Dedifferentiated amniotic fluid mesenchymal stem cell (primary cell): ENCODE data around the gene RUNX1.

ENCODE experiments used
- DNase-seq: peaks from one replicate; pipeline ENCODE4 v3.0.0-alpha.2; 2016; ENCODE audit errors: extremely low spot score

Gene RUNX1

DNA sequence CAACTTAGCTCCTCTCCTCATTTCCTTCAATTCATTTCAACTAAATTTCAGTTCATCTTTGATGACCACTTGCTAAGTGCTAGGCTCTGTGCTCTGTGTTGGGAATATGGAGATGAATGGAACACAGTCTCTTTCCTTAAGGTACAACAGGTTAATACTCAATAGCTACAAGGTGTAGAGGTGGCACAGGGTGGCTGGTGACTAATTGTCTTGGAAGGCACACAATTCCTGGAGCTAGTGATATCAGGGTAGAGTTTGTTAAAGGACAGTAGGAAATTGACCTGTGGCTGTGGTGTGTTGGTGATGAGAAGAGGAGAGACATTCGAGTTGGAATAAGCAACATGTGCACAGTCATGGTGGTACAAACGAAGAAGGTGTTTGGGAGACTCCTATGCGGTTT, 124.9 kb downstream of the RUNX1 start:
- no peak for DNase-seq

- no peak for DNase-seq
Measured at GRCh38 chr21:34923626-34924025, 125.5 kb downstream of the RUNX1 start.

DNA sequence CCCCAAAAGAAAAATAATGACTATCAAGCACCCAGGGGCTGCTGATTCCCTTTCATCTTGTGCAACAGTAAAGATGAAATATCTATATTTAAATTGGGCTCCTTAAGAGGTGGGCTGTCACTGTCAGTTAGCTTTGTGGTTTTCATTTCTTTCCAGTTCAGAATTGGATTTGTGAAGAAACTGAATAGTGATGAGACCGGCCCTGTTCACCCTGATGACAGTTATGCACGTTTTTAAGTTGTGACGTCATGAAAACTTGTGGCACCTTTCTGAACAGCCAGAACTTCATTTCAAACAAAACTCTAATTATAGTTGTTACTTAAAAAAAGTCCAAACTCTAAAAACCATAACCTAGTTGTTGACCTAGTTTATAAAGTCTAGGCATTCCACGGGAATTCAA, 125.9 kb downstream of the RUNX1 start:
- DNase-seq = no peak

- DNase-seq = no peak
Measured at GRCh38 chr21:34922479-34922878, 126.6 kb downstream of the RUNX1 start.

DNA sequence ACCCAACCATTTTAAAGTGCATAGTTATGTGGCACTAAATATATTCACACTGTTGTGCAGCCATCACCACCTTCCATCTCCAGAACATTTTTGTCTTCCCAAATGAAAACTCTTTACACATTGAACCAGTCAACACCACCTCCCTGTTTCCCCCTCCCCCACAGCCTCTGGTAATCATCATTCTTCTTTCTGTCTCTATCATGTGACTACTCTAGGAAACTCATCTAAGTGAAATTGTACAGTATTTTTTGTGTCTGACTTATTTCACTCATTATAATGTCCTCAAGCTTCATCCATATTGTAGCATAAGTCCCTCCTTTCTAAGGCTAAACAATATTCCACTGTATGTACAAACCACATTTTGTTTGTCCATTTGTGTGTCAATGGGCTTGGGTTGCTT, 128.0 kb downstream of the RUNX1 start:
- no peak for DNase-seq

DNA sequence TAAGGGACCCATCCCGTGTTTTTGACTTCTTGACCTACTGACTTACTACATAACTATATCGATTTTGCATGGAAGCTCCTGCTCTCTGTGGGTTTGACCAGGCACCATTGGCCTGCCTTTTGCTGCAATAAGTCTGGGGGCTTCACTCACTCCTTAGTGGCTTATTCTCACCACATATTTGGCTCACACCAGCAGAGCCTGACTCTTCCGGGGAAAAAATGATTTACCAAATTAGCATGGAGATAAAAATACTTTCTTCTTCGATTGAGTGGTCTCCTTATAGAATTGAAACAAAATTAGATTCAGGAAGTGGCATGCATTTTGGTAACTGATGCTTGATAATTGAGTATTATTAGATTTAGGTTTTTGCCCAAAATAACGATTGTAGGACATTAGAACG, 129.7 kb downstream of the RUNX1 start:
- DNase-seq = no peak

GRCh38 chr21:34916446-34916845, 132.7 kb downstream of the RUNX1 start:
- DNase-seq = peak; percentile 55

- peak; percentile 50 for DNase-seq
Measured at GRCh38 chr21:34915364-34915841, 133.7 kb downstream of the RUNX1 start.

DNA sequence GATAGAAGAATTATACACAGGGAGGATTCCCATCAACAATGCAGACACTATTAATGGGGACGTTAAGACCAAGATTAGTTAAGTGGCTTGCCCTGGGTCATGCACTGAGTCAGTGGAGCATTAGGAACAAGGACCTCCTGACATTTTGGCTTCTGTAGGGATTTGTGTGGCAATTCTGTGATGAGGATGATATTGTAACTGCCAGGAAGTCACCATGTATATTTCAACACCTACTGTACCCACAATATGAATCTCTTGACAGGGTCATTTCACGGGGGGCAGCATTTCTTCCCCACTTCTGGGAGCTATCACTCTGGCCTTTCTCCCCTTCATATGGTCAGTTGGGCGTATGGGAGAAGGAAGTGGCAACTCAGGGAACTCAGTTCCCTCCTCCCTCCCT, 134.9 kb downstream of the RUNX1 start:
- DNase-seq = no peak

DNA sequence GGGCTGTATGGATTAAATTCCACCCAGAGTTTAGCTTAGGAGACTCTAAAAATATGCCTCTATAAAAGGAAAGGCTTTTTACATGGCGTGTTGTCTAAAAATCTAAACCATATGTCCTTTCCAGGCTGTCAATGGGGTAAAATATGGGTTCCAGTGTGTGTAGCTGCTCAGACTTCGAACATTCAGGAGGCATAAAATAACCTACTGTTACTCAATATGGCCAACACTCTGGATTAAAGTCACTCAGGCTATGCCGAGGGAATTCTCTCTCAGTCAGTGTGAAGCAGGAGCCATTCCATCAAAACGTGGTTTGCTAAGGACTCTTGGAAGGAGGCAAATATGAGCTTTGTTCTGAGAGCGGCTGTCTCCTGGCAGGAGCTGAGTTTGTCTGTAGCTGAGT, 135.3 kb downstream of the RUNX1 start:
- peak; percentile 47 for DNase-seq

- peak; percentile 30 for DNase-seq
Measured at GRCh38 chr21:34912022-34912945, 136.8 kb downstream of the RUNX1 start.

DNA sequence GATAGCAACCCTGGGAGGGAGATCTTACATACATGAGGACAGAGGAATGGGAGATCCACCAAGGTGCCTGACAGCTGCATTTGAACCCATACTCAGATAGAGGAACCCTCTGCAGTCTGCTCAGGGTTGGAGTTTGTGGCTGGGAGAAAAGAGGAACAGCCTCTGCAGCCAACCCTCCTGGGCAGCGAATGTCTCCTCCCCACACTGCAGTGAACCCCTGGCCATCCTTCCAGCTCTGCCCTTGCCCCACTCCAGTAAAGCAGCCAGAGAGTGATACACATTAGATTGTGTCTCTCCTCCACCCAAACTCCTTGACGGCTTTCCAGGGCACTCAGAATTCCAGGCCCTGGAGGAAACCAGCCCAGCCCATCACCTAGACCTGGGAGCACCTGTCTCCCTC, 137.7 kb downstream of the RUNX1 start:
- DNase-seq = no peak

- DNase-seq = no peak
Measured at GRCh38 chr21:34910396-34910795, 138.7 kb downstream of the RUNX1 start.

GRCh38 chr21:34909492-34910292, 139.4 kb downstream of the RUNX1 start:
- no peak for DNase-seq

DNA sequence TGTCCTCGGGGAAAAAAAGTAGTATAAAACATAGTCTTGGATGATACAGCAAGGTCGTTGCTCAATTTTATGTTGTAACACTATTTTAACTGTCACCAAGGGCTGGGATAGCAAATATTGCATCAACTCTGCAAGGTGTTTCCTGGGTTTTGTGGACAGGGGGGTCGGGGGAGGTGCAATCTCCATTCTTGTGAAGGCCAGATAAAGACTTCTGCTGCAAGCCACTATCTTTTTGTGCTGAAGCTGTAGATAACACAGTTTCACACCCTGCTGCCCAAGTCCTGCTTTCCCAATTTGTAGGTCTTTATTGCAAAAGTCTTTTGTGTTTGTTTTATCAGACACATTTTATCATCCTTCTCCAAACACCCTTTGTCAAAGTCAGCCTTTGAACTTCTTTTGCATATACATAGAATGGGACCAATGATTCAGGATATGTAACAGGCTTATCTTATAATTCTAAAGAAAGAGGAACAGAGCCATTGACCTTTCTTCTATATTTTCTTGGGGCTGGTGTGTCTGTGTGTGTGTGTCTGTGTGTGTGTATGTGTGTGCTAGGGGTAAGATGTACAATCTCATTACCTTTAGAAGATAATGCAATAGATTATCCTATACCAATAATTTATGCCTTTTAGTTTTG, 140.6 kb downstream of the RUNX1 start:
- no peak for DNase-seq

GRCh38 chr21:34907461-34908418, 141.4 kb downstream of the RUNX1 start:
- DNase-seq = no peak

DNA sequence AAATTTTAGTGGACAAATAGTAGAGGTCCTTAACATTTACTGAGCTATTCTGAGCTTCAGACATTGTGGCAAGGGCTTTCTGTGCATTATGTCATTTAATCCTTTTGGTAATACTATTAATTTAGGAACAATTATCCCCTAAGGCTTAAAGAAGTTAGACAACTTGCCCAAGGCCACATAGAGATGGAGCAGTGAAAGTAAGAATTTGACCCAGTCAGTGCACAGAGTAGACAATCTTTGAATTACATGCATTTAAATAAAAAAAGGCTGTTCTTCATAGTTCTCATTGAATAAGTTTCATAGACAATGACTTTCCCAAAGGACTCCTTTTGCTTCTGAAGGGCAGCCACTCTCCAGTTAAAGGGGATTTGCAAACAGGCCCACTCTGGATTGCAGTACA, 142.7 kb downstream of the RUNX1 start:
- DNase-seq = no peak

DNA sequence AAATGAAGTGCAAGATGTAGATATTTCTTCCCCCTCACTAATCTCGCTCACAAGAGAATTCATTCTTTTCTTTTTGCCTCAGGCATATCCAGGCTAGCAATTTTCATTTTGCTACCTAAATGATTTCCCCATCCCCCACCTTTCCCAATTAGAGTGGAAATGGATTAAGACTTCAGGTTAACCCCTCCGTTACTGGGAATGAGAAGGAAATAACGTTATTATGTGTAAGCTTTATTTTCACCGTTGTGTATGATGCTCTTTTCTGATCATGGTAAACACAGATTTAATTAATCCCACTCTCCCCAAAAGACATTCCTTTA, 143.9 kb downstream of the RUNX1 start:
- DNase-seq = no peak

DNA sequence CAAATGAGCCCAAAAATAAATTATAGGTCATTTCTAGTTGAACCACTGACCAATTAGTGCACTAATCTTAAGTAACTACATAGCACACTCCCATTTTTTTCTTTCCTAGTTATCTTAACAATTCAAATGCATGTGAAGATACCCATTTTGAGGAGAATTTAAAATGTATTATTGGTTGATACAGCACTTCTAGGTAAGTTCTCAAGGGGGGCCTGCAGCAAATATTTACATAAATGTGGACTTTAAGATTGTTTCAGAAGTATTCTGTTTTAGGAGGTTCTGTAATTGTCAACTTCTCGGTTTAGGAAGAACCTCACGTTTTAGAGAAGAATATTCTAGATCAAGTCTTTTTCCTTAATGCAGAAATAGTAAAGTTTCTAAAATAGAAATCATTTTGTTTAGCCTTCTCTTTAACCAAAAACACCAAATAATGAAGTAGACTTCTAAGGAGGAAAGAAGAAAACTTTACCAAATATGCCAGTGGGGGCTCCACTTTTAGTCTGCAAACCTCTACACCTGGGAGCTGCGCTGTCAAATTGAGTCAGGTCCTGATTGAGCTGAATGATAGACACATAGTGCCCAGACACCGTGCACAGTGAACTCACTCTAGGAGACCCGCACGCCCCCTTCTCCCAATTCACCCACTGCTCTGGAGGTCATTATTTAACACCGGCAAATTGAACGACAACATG, 144.4 kb downstream of the RUNX1 start:
- no peak for DNase-seq

DNA sequence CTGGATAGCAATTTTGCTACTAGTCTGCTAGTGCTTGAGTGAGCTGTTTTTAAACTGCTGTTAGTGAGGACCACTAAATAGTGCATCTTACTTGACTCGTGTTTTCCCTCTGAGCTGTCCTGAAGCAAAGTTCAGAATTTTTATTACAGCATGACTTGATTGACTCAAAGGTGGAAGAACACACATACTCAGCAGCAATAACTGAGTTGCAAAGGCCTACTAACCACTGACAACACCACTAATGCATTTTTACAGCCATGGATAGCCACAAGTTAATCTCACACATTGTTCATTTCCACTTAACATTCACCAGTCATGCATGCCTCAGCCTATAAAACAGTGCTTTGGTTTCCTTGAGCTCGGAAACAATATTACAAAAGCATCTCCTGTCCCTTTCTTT, 148.7 kb downstream of the RUNX1 start:
- no peak for DNase-seq

DNA sequence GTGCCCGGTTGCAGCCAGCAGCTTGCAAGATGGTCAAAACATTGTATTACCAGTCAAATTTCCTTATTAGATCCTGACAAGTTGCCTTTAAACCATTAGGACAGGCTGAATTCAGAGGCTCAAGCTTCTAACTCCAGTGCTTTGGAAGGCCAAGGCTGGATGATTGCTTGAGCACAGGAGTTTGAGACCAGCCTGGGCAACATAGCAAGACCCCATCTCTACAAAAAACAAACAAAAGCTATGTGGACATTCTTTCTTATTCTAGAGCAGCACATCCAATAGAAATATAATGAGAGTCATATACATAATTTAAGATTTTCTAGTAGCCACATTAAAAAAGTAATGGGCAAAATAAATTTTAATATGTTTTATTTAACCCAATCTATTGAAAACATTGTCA, 149.3 kb downstream of the RUNX1 start:
- no peak for DNase-seq
